Measurements from ENCODE around the gene DTNBP1.

GRCh38 chr6:15500901-15501825, 161.7 kb downstream of the DTNBP1 start:
- TF ChIP-seq, protein P1, sequence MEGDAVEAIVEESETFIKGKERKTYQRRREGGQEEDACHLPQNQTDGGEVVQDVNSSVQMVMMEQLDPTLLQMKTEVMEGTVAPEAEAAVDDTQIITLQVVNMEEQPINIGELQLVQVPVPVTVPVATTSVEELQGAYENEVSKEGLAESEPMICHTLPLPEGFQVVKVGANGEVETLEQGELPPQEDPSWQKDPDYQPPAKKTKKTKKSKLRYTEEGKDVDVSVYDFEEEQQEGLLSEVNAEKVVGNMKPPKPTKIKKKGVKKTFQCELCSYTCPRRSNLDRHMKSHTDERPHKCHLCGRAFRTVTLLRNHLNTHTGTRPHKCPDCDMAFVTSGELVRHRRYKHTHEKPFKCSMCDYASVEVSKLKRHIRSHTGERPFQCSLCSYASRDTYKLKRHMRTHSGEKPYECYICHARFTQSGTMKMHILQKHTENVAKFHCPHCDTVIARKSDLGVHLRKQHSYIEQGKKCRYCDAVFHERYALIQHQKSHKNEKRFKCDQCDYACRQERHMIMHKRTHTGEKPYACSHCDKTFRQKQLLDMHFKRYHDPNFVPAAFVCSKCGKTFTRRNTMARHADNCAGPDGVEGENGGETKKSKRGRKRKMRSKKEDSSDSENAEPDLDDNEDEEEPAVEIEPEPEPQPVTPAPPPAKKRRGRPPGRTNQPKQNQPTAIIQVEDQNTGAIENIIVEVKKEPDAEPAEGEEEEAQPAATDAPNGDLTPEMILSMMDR (IDR thresholded peaks at IDR 0.05; ENCODE audit: low read depth, low read length, poor library complexity, severe bottlenecking): no peak
- no peak for TF ChIP-seq EZH2phosphoT487 (IDR thresholded peaks at IDR 0.05; ENCODE audit: borderline replicate concordance, low read length)
